ENCODE data around the gene GASK1A.

- TF ChIP-seq FOXM1 (IDR thresholded peaks at IDR 0.05; ENCODE audit: borderline replicate concordance) (no peak), BHLHE40 (IDR thresholded peaks at IDR 0.05; ENCODE audit: borderline replicate concordance) (no peak), SP1 (IDR thresholded peaks at IDR 0.05) (no peak), HDGF (IDR thresholded peaks at IDR 0.05; ENCODE audit: borderline replicate concordance) (no peak), FOXK2 (IDR thresholded peaks at IDR 0.05) (no peak)
Observed at GRCh38 chr3:42980209-42980608, 1.1 kb downstream of the GASK1A start.

All from HEK293T (cell line).